ENCODE measurements around the gene GNB1L.
A peak's percentile ranks its signal among the peaks of the same experiment; 100 is the strongest.

GNB1L gene

GRCh38 chr22:19898831-19899567, 44.3 kb upstream of the GNB1L start:
- Histone ChIP-seq H3K14ac (ENCODE audit: low read length in 2 of 2) (no peak overlapping the region), H3K36me3 (ENCODE audit: control insufficient read depth in 1 of 2, insufficient read depth in 2 of 2, low read depth in 1 of 2, low read length in 2 of 2) (peaks cover 24 to 38% of the 10 kb centered on the region in 2 experiments), H4K91ac (ENCODE audit: low read length) (no peak overlapping the region), H2BK12ac (ENCODE audit: low read length in 2 of 2) (no peak overlapping the region), H2AFZ (ENCODE audit: low read depth, low read length) (no peak overlapping the region), H3K27me3 (ENCODE audit: control insufficient read depth in 1 of 2, insufficient read depth in 1 of 2, low read length in 2 of 2) (no peaks in the 10 kb centered on the region), H3K4ac (ENCODE audit: low read depth in 1 of 2, low read length in 2 of 2) (peak overlapping the region in 1 of 2 experiments; percentile 11), H3K4me2 (ENCODE audit: low read length, poor library complexity, severe bottlenecking) (no peak overlapping the region), H2BK15ac (ENCODE audit: low read depth, poor library complexity, severe bottlenecking) (no peak overlapping the region), H4K8ac (ENCODE audit: low read length) (no peak overlapping the region), H2AK5ac (ENCODE audit: low read length, severe bottlenecking) (no peak overlapping the region), H2BK120ac (ENCODE audit: low read depth, low read length) (no peak overlapping the region), H3K9ac (ENCODE audit: low read length) (no peak overlapping the region), H3K9me3 (ENCODE audit: control insufficient read depth, low read length) (no peaks in the 10 kb centered on the region), H3K79me1 (replicated peaks; ENCODE audit: low read length, poor library complexity, severe bottlenecking) (no peaks in the 10 kb centered on the region), H3K4me3 (ENCODE audit: insufficient read depth in 1 of 2, low read depth in 1 of 2, low read length in 2 of 2) (no peak overlapping the region), H3K18ac (ENCODE audit: low read depth in 1 of 2, low read length in 2 of 2) (no peak overlapping the region), H3K27ac (ENCODE audit: low read length, poor library complexity, severe bottlenecking) (no peak overlapping the region), H3K4me1 (ENCODE audit: control insufficient read depth, insufficient read depth, low read depth, low read length) (peaks cover 24% of the 10 kb centered on the region), H3K23ac (ENCODE audit: low read length in 2 of 2) (no peak overlapping the region), H2BK5ac (ENCODE audit: low read depth, low read length, poor library complexity, severe bottlenecking) (no peak overlapping the region)
- WGBS: 89% methylated on average over 15 of the region's 16 CpGs
- DNase-seq: no peak

- no peak overlapping the region for H2AK5ac ChIP-seq (ENCODE audit: low read length, severe bottlenecking)
- peaks cover 28 to 42% of the 10 kb centered on the region in 2 experiments for H3K36me3 ChIP-seq (ENCODE audit: control insufficient read depth in 1 of 2, insufficient read depth in 2 of 2, low read depth in 1 of 2, low read length in 2 of 2)
- no peak overlapping the region for H2BK12ac ChIP-seq (ENCODE audit: low read length in 2 of 2)
- H3K27ac ChIP-seq (ENCODE audit: low read length, poor library complexity, severe bottlenecking): no peak overlapping the region
- H2BK15ac ChIP-seq (ENCODE audit: low read depth, poor library complexity, severe bottlenecking): no peak overlapping the region
- H3K4ac ChIP-seq (ENCODE audit: low read depth in 1 of 2, low read length in 2 of 2): no peak overlapping the region
- no peak overlapping the region for H3K4me3 ChIP-seq (ENCODE audit: insufficient read depth in 1 of 2, low read depth in 1 of 2, low read length in 2 of 2)
- no peak overlapping the region for H3K23ac ChIP-seq (ENCODE audit: low read length in 2 of 2)
- H3K4me1 ChIP-seq (ENCODE audit: control insufficient read depth, insufficient read depth, low read depth, low read length): peaks cover 20% of the 10 kb centered on the region
- H3K9me3 ChIP-seq (ENCODE audit: control insufficient read depth, low read length): no peaks in the 10 kb centered on the region
- no peak overlapping the region for H4K8ac ChIP-seq (ENCODE audit: low read length)
- H3K79me1 ChIP-seq (replicated peaks; ENCODE audit: low read length, poor library complexity, severe bottlenecking): no peaks in the 10 kb centered on the region
- H2AFZ ChIP-seq (ENCODE audit: low read depth, low read length): no peak overlapping the region
- no peaks in the 10 kb centered on the region for H3K27me3 ChIP-seq (ENCODE audit: control insufficient read depth in 1 of 2, insufficient read depth in 1 of 2, low read length in 2 of 2)
- H3K14ac ChIP-seq (ENCODE audit: low read length in 2 of 2): no peak overlapping the region
- H2BK120ac ChIP-seq (ENCODE audit: low read depth, low read length): no peak overlapping the region
- H4K91ac ChIP-seq (ENCODE audit: low read length): no peak overlapping the region
- 93% methylated on average over 7 of the region's 7 CpGs for WGBS
- H2BK5ac ChIP-seq (ENCODE audit: low read depth, low read length, poor library complexity, severe bottlenecking): no peak overlapping the region
- no peak overlapping the region for H3K4me2 ChIP-seq (ENCODE audit: low read length, poor library complexity, severe bottlenecking)
- no peak overlapping the region for H3K9ac ChIP-seq (ENCODE audit: low read length)
- no peak for DNase-seq
- no peak overlapping the region for H3K18ac ChIP-seq (ENCODE audit: low read depth in 1 of 2, low read length in 2 of 2)
Measured at GRCh38 chr22:19898145-19898544, 43.5 kb upstream of the GNB1L start.

GRCh38 chr22:19897726-19898125, 43.1 kb upstream of the GNB1L start:
- Histone ChIP-seq H2BK120ac (ENCODE audit: low read depth, low read length) (no peak overlapping the region), H2BK15ac (ENCODE audit: low read depth, poor library complexity, severe bottlenecking) (no peak overlapping the region), H3K36me3 (ENCODE audit: control insufficient read depth in 1 of 2, insufficient read depth in 2 of 2, low read depth in 1 of 2, low read length in 2 of 2) (peaks cover 28 to 43% of the 10 kb centered on the region in 2 experiments), H3K9ac (ENCODE audit: low read length) (no peak overlapping the region), H4K91ac (ENCODE audit: low read length) (no peak overlapping the region), H2BK12ac (ENCODE audit: low read length in 2 of 2) (no peak overlapping the region), H3K4ac (ENCODE audit: low read depth in 1 of 2, low read length in 2 of 2) (no peak overlapping the region), H3K4me3 (ENCODE audit: insufficient read depth in 1 of 2, low read depth in 1 of 2, low read length in 2 of 2) (no peak overlapping the region), H3K9me3 (ENCODE audit: control insufficient read depth, low read length) (no peaks in the 10 kb centered on the region), H3K27me3 (ENCODE audit: control insufficient read depth in 1 of 2, insufficient read depth in 1 of 2, low read length in 2 of 2) (no peaks in the 10 kb centered on the region), H2AFZ (ENCODE audit: low read depth, low read length) (no peak overlapping the region), H3K79me1 (replicated peaks; ENCODE audit: low read length, poor library complexity, severe bottlenecking) (no peaks in the 10 kb centered on the region), H3K4me1 (ENCODE audit: control insufficient read depth, insufficient read depth, low read depth, low read length) (peaks cover 21% of the 10 kb centered on the region), H2AK5ac (ENCODE audit: low read length, severe bottlenecking) (no peak overlapping the region), H4K8ac (ENCODE audit: low read length) (no peak overlapping the region), H3K23ac (ENCODE audit: low read length in 2 of 2) (no peak overlapping the region), H3K14ac (ENCODE audit: low read length in 2 of 2) (peak overlapping the region in 1 of 2 experiments; percentile 35), H2BK5ac (ENCODE audit: low read depth, low read length, poor library complexity, severe bottlenecking) (no peak overlapping the region), H3K18ac (ENCODE audit: low read depth in 1 of 2, low read length in 2 of 2) (no peak overlapping the region), H3K4me2 (ENCODE audit: low read length, poor library complexity, severe bottlenecking) (no peak overlapping the region), H3K27ac (ENCODE audit: low read length, poor library complexity, severe bottlenecking) (no peak overlapping the region)
- DNase-seq: no peak
- WGBS: 94% methylated on average over 16 of the region's 16 CpGs

GRCh38 chr22:19896665-19897355, 42.1 kb upstream of the GNB1L start:
- H3K14ac ChIP-seq (ENCODE audit: low read length in 2 of 2): peak overlapping the region in 1 of 2 experiments; percentile 59
- H2AFZ ChIP-seq (ENCODE audit: low read depth, low read length): no peak overlapping the region
- H4K91ac ChIP-seq (ENCODE audit: low read length): peak overlapping the region; percentile 52
- no peak overlapping the region for H3K4me3 ChIP-seq (ENCODE audit: insufficient read depth in 1 of 2, low read depth in 1 of 2, low read length in 2 of 2)
- H3K4me2 ChIP-seq (ENCODE audit: low read length, poor library complexity, severe bottlenecking): no peak overlapping the region
- peak overlapping the region in 1 of 2 experiments; percentile 40 for H3K23ac ChIP-seq (ENCODE audit: low read length in 2 of 2)
- H3K79me1 ChIP-seq (replicated peaks; ENCODE audit: low read length, poor library complexity, severe bottlenecking): no peaks in the 10 kb centered on the region
- no peak overlapping the region for H3K9ac ChIP-seq (ENCODE audit: low read length)
- H3K36me3 ChIP-seq (ENCODE audit: control insufficient read depth in 1 of 2, insufficient read depth in 2 of 2, low read depth in 1 of 2, low read length in 2 of 2): peaks cover 25 to 43% of the 10 kb centered on the region in 2 experiments
- H3K27ac ChIP-seq (ENCODE audit: low read length, poor library complexity, severe bottlenecking): no peak overlapping the region
- no peak overlapping the region for H2BK120ac ChIP-seq (ENCODE audit: low read depth, low read length)
- no peak overlapping the region for H2BK12ac ChIP-seq (ENCODE audit: low read length in 2 of 2)
- 92% methylated on average over 15 of the region's 15 CpGs for WGBS
- no peaks in the 10 kb centered on the region for H3K9me3 ChIP-seq (ENCODE audit: control insufficient read depth, low read length)
- peak overlapping the region; percentile 1 for H4K8ac ChIP-seq (ENCODE audit: low read length)
- no peak overlapping the region for H2BK15ac ChIP-seq (ENCODE audit: low read depth, poor library complexity, severe bottlenecking)
- H3K4ac ChIP-seq (ENCODE audit: low read depth in 1 of 2, low read length in 2 of 2): no peak overlapping the region
- no peak overlapping the region for H2AK5ac ChIP-seq (ENCODE audit: low read length, severe bottlenecking)
- H3K4me1 ChIP-seq (ENCODE audit: control insufficient read depth, insufficient read depth, low read depth, low read length): peaks cover 23% of the 10 kb centered on the region
- H2BK5ac ChIP-seq (ENCODE audit: low read depth, low read length, poor library complexity, severe bottlenecking): no peak overlapping the region
- H3K27me3 ChIP-seq (ENCODE audit: control insufficient read depth in 1 of 2, insufficient read depth in 1 of 2, low read length in 2 of 2): no peaks in the 10 kb centered on the region
- peak overlapping the region in 1 of 2 experiments; percentile 14 for H3K18ac ChIP-seq (ENCODE audit: low read depth in 1 of 2, low read length in 2 of 2)
- DNase-seq: no peak
